Fibroblast of peridontal ligament (primary cell): ENCODE data around the gene ITFG1.
A peak's percentile ranks its signal among the peaks of the same experiment; 100 is the strongest.
"Not testable (repeated sequence)": the region's sequence is repeated elsewhere in the genome, so short reads cannot be mapped to it uniquely, and the experiment has no call there.

ENCODE experiments used
- DNase-seq: peaks from one replicate; pipeline ENCODE4 v3.0.0-alpha.2; 2010; ENCODE audit errors: extremely low read depth

The ITFG1 gene

DNA sequence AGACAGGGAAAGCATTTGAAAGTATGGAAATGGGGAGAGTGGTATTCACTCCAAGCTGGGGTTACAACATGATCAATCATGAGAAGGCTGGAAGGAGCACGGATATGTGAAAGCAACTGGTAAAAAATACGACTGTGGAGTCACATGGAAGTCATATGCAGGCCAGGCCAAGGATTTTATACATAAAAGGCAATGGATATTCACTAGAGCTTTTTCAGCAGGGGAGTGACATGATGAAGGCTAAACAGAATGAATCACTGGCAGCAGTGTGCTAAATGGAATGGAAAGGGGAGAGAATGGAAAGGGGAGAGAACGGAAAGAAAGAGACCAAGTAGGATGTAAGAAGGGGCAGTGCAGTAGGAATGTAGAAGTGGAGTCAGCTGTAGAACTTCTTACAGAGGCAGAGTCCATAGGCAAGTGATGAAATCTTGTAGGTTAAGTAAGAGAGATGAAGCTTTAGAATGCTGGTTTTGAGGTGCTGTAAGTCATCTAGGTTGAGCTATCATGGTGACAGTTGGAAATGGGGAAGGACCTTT, 304.1 kb downstream of the ITFG1 start:
- no peak for DNase-seq

DNA sequence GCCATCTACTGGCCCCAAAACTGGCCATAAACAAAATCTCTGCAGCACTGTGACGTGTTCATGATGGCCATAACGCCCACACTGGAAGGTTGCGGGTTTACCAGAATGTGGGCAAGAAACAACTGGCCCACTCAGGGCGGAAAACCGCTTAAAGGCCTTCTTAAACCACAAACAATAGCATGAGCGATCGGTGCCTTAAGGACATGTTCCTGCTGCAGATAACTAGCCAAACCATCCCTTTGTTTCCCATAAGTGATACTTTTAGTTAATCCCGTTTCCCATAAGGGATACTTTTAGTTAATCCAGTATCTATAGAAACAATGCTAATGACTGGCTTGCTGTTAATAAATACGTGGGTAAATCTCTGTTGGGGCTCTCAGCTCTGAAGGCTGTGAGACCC, 308.4 kb downstream of the ITFG1 start:
- DNase-seq = not testable (repeated sequence)

DNA sequence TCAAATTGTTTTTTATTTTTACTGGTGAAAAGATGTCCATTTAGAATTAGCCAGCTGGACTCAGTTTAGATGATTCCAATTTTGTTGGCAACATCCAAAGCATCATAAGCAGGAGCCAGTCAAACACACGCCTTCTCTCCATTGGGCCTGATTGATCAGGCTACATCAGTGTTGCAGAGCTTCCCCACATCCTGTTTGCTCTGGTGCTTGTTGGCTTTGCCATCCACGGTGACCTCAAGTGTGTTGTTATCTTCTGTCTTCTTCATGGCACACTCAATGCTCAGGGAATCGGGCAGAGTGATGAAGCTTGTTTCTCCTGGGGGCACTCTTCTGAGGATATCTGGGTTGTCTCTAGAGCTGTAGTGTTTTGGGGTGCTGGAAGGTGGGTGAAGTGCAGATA, 310.8 kb downstream of the ITFG1 start:
- DNase-seq = no peak

DNA sequence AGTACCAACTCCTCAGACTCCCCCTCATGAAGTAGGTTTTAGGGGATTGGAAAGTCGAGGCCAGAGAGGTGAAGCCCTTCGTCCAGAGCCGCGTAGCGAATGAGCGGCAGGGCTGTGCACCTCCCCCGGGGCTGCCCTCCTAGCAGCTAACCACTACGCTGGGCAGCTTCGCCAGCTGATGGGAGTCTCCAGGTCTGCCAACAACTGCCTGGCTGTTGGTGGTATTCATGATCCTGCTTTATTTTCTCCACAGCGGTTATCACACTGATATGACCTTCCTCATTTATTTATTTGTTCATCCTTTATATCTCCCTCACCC, 316.3 kb downstream of the ITFG1 start:
- no peak for DNase-seq

DNA sequence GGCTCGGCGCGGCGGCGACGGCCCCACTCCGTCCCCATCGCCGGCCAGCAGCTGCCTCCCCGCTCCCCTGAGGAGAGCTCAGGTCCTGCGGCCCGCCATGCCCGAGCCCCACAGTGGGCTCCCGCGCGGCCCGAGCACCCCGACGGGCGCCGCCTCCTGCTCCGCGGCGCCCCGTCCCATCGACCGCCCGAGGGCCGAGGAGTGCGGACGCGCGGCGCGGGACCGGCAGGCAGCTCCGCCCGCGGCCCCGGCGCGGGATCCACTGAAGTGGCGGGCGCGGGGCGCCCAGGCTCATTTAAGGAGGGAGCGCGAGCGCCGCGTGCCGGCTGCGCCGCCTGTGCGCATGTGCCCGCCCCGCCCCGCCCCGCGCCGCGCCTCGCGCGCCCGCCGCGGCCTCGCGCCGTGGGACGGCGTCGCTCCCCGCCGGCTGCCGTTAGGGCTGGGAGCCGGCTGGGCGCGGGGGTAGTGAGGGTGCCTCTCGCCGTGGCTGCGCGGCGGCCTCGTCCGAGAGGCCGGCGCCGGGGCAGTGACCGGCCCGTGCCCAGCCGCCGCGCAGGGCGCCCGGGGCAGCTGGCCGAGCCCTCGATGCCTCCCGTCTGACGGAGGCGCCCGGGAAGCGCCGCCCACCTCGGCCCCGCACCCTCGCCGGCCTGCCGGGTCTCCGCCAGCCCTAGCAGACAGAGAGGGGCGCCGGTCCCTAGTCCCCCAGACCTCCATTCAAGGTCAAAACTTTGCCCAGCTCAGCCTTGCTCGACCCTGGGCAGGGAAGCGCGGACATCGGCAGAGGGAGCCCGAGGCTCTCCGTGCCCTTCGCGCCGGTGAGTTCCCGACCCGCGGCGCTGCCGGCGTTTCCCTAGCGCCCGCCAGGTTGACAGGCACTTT, 316.9 kb downstream of the ITFG1 start, which contains the start of gene NETO2:
TSS of gene NETO2 (minus strand) at position 269 of the 882 bp plus-strand sequence. CDS start 333 bp downstream, outside the sequence.
- peak; percentile 37 for DNase-seq

DNA sequence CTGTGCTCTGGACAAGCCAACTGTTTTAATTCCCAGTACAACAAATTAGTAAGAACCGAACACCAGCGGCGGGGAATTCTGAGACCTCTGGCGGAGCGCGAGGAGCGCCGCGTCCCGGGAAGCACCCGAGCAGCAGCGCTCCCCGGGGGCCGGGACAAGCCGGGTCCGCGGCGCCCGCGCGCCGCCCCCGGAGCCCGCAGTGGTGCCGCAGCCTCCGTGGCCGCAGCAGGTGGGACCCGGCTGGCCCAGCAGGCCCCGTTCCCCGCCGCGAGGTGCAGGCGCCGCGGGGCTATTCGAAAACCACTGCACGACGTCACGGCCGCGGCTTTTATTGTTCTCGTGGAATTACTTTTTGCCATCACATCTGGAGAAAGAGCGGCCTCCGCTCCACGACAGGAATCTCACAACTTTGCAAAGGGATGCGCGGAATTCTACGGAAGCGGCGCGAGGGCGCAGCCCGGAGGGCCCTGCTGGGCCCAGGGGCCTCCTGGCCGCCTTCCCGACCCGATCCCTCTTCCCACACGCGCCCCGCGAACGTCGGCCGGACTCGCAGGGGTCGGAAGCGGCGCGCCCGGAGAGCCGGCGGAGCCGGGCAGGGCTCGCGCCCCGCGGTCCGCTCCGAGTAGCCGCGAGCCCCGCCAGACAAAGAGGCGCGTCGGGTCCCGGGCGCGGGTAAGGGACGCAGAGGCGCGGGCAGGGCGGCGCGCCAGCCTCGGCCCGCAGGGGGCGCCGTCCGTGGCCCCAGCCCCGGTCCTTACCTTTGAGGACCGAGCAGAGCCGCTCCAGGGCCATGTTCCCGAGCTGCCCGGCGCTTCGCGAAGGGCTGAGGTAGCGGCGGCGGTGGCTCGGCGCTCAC, 317.8 kb downstream of the ITFG1 start:
- DNase-seq = peak; percentile 19

DNA sequence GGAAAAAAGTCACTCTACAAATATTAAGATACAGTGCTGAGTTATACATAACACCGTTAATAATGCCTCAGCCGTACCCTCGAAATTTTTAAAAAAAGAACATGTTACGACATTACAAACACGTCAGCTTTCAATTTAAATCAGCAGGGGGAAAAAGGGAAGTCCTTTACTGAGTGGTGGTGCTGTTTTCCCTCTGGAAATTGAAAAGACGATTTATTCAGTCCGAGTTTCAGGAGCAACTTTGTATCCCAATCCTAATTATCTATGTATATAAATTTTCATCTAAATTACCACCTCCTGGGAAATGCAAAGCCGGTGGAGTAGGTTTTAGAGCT, 318.4 kb downstream of the ITFG1 start:
- peak; percentile 36 for DNase-seq

DNA sequence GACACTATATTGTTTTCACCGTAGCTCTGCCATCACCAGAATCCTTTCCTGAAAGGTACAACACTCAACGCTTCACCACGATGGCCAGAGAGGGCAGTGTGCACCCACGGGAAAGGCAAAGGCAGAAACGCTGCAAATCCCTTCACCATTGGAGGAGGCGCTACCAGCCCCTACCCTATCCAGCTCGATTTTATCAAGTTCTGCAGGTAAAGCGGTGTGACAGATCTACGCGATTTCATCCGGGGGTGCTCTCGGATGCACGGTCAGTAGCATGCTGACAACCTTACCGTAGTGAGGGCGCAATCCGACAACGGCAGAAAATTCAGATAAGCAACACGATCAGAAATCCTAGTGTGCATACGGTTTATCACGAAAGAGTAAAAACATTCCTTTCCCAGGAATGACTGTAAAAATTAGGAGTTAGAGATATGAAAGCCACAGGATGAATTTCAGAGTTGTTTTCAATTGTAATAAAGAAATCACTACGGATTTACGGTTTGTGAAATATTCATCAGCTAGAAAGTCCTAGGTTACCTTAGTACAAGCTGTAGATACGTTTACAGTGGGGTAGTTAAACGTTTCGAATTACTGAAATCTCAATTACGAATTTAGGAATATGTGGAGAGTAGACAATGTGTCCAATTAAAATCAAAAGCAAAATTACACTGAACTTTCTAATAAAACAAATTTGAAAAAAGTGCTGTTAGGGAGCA, 318.9 kb downstream of the ITFG1 start:
- peak; percentile 82 for DNase-seq

DNA sequence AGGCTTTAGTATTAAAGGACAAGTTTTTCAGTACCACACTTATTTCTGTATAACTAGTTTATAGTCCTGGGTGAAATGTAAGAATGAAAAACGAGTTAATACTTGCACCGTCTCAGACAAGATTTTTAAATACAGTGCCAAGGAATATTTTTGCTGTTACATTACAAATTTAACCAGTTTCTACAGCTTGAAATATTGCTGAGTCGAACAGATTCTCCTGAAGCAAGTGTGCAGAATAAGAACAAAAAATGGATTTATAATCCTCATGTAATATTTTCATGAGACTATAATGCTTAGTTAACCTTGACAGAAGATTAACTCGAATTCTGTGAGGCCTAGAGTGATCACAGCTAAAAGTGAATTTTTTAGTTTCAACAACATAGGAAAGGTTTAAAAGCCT, 320.2 kb downstream of the ITFG1 start:
- DNase-seq = no peak

DNA sequence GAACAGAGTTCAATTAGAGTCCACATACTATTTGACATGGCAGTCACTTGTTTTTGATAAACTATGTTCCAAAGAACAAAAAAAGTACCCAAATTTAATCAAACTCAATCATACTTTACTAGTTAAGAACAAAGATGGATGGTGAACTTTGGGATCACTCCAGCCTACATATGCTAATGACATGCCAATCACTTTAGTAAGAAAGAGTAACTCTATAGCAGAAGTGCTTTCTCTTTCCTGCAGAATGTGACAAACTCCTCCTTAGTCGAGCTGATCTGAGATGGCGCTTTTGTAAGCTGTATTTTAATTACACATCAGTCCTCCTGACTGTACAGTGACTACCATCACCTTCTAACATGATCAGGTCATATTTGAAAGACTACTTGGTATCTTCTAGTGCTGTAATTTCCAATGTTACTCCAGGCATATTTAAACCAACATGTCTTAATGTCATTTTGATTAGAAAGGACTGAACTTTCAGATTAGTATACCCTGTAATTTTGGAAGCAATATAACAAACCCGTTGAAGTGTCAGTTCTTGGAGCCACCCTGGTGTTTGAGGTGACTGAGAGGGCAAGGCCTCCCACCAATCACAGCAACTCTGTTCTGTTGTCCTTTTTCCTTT, 321.2 kb downstream of the ITFG1 start:
- DNase-seq = peak; percentile 12

DNA sequence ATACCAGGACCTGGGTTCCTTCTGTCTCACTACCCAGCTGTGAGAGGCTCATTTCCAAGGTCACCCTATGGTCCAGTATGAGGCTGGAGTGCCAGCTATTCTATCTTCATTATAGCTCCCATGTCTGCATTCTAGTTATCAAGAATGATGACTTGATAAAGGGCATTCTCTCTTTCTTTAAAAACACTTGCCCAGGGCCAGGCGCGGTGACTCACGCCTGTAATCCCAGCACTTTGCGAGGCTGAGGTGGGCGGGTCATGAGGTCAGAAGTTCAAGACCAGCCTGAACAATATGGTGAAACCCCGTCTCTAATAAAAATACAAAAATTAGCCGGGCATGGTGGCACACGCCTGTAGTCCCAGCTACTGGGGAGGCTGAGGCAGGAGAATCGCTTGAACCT, 322.9 kb downstream of the ITFG1 start:
- not testable (repeated sequence) for DNase-seq

DNA sequence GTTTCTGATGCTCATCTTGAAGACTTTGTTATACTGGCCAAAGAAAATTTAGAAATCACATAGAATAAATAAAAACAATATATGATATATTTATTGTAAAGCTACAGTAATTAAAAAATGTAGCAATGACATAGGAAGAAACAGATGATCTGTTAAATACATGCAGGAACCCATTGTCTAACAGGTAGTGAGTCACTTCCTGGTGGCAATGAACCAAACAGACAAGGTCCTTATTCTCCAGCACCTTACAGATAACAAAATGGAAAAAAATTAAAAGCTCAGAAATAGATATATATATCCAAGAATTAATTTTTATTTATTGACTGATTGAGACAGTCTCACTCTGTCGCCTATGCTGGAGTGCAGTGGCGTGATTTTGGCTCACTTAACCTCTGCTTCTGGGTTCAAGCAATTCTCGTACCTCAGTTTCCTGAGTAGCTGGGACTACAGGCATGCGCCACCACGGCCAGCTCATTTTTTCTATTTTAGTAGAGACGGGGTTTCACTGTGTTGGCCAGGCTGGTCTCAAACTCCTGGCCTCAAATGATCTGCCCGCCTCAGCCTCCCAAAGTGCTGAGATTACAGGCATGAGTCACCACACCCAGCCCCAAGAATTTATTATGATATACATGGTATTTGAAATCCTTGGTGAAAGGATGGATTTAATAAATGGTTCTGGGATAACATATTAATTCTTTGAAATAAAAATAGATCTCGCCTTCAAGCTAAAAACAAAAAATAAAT, 324.6 kb downstream of the ITFG1 start:
- DNase-seq = no peak

DNA sequence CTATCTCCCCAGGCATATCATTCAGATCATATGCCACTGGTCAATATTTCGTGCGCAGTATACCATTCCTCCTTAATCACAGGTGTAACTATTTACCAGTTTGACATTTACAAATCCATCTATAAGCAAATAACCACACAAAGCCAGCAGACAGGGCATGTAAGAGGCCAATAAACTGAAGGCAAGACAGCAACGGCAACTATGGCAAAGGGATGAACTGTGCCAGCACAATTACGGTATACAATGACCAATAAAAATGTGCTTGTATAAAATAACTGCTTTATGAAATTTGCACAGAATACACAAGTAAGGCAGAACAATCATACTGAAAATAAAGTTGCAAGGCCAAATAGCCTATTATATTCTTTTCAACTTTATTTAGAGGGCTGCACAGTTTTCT, 326.3 kb downstream of the ITFG1 start:
- DNase-seq = no peak

DNA sequence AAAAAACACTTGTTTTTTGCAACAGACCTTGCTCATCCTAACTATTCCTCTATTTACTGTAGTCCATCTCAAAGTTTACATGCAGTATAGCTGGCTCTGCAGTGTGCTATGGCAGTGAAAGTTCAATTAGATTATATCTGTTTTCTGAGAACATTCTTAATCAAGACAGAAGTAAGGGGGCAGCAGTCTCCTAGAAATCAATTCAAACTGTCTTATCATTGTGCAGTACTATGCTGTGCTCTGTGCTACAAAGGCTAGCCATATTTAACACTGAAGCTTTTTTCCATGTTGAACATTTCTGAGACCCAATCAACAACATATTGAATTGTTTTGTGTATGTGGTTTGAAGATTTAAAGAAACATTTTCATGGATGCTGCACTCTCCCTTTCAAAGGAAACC, 328.6 kb downstream of the ITFG1 start:
- peak; percentile 24 for DNase-seq

DNA sequence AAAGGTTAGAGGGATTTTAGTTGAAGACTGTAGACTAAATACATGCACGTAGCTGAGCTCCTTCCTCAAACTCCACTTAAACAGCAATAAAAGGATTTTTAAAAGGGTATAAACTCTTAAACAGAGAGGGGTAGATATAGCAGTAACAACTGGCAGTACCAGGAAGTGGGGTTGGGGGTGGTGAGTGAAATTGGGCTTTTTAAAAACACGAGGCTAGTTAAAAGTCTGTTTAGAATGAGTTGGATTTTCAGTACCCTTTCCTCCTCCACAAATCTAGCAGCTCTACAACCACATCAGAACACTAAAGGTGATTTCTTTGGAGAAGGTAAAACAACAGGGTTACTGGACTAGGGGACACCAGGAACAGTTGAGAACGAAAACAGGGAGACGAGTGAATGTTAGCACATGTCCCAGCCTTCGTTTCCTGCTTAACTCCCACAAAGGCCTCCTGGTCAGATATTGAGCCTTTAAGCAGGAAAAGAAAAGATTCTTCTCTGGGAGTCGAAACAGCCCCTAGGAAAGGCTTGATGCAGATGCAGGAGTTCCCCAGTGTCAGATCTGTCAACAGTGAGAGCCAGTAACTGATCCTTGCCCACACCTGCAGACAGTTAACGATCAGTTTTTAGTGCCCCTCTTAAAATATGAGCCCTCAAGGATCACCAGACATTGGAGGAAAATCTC, 331.0 kb downstream of the ITFG1 start:
- no peak for DNase-seq

DNA sequence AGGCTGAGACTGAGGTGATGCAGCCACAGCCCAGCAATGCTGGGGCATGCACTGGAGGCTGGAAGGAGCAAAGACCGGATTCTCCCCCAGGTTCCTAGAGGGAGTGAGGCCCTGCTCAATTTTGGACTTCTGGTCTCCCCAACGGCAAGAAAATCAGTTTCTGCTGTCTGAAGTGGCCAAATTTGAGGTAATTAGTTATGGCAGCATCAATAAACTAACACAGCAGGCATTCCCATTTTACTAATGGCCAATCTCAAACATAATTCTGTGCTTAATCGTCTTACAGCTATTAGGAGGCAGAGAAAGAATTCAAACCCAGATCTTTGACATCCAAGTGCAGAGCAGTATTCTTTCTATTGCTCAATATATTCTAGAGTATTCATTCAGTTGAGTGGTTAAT, 333.3 kb downstream of the ITFG1 start:
- DNase-seq = no peak

DNA sequence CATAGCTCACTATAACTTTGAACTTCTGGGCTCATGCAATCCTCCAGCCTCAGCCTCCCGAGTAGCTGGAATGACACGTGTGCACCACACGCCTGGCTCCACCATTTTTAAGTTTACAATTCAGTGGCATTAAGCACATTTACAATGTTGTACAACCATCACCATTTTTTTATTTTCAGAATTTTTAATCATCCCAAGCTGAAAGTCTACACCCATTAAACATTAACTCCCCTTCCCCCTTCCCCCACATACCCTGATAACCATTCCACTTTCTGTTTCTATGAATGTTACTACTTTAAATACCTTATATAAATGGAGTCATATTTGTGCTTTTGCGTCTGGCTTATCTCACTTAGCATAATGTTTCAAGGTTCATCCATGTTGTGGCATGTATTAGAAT, 335.1 kb downstream of the ITFG1 start:
- DNase-seq = no peak

DNA sequence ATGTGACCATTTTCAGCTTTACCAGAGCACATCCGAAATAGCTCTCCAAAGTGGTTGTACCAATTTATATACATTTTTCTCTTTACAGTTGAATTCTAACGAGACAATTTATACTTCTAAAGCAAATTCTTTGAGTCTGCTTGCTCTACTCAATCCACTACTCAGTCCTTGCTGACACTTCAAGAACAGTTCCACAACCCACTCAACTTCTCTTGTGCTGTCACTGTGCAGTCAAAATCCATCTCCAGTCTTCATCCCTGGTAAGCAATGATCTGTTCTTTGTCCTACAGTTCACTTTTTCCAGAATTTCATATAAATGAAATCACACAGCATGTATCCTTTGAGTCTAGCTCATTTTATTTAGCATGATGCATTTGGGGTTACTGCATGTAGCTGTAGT, 347.7 kb downstream of the ITFG1 start:
- DNase-seq = no peak

DNA sequence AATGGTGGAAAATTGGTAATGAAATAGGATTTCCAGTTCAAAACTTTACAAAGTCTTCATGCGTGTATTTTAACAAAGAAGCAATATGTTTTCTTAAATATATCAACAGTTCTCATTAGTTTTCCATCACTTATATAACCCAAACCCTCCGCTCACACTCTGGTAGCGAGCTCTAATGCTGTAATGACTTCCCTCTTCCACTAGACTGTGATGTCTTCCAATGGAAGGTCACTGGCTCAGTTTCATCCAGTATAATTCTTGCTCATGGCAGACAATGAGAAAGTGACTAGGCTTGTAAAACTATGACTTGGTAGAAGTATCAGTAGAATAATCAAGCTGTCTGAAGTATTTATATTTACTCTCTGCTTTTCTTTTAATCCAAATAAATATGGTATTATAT, 349.9 kb downstream of the ITFG1 start:
- no peak for DNase-seq

DNA sequence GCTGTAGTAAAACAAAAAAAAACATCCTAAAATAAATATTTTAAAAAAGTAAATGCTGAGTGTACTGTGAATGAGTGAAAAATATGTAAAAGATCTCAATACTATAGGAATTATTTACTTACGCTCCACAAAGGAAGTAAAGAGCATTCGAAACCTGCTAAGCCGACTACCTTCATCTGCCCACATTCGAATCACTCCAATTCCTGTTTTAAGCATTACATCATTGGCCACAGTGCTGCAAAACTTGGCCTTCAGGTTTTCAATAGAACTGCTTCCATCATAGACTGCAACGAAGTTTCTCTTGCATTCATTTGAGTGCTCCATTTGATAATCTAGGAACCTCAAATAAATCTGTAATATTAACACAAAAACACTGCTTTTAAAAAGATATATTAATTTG, 351.5 kb downstream of the ITFG1 start:
- DNase-seq = no peak
